K562 (cell line): Measurements from ENCODE around the gene ASB10.

Experiments
- CTCF ChIP-seq, 3 experiments: IDR thresholded peaks in 2 of 3; conservative IDR thresholded peaks in 1 of 3; 2 replicates each; pipeline ENCODE4 v1.5.1; 2011 to 2012; ENCODE audit warnings: low read length in 3 of 3, mild to moderate bottlenecking in 3 of 3, control low read depth in 2 of 3, improper control_type of control experiment in 1 of 3, inconsistent platforms in 1 of 3, low read depth in 1 of 3, mixed read lengths in 1 of 3, moderate library complexity in 1 of 3; ENCODE audit not compliant: insufficient read depth in 2 of 3
- ILK ChIP-seq: fragments of 450-650 bp; IDR thresholded peaks from 2 replicates; pipeline ENCODE4 v1.6.1; 2016; ENCODE audit warnings: missing genetic modification characterization, low read depth, mild to moderate bottlenecking, missing compliant biosample characterization, moderate library complexity, borderline replicate concordance
- PRMT5 ChIP-seq: sonication (generic); formaldehyde crosslinking; IDR thresholded peaks from 2 replicates; pipeline ENCODE4 v1.5.0; 2020; ENCODE audit warnings: missing genetic modification reagents
- ZNF274 ChIP-seq: IDR thresholded peaks from 2 replicates; pipeline ENCODE4 v1.6.1; 2011; ENCODE audit warnings: low read depth, mild to moderate bottlenecking, low read length, moderate library complexity, borderline replicate concordance

DNA sequence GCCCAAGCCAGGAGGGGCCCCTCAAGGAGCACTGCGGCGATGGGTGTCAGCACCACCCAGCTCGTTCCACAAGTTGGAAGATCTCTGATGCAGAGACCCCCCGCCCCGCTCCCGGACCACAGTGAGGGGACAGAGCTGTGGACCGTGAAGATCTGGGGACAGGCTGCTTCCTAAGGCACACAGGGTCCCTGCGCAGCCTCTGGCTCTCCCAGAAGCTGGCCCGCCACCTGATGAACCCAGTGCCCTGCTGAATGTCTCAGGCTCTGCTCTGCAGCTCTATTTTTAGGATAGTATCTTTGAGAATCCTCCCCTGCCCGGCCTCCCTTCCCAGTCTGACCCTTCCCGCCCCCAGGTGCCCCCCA is 49.3 kb downstream of the ASB10 start:
- TF ChIP-seq CTCF (IDR thresholded peaks at IDR 0.05 in 2 of 3, conservative IDR thresholded peaks at IDR 0.05 in 1 of 3; ENCODE audit: insufficient read depth in 2 of 3, low read depth in 1 of 3, low read length in 3 of 3): no peak
- no peak for TF ChIP-seq ZNF274
- no peak for TF ChIP-seq PRMT5 (CRISPR knock-in tag)
- TF ChIP-seq ILK (tag): no peak
